ENCODE measurements around the gene XYLT1. TPM values are rescaled to one million over a fixed set of nuclear protein-coding genes. Genes with fewer than 3 reads are reported as not detected.
A peak's percentile ranks its signal among the peaks of the same experiment; 100 is the strongest.

The XYLT1 gene
- total and polyA plus RNA-seq, 10 of the 15 experiments (the other 5 are each of a cell fraction or from before 2014, with no cell fraction given) = 0.88 to 14.8 (median 5.8) TPM

DNA sequence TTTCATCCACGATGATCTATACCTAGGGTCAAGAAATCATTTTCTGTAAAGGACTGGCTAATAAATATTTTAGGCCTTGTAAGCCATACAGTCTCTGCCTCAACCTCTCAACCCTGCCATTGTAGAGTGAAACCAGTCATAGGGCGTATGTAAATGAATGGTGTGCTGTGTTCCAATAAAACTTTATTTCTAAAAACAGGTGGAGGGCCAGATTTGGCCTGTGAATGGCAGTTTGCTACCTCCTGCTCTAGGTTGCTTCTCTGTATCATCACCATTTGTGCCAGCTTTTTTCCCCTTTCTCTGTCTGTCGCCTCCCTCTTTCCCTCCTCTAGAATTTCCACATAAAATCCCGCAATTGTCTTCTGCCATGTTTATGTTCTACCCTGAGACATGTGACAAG lies 181.7 kb downstream of the XYLT1 start:
- intact Hi-C loops (cut with micrococcal nuclease; ENCODE audit: unreplicated experiment) (no loop called here), in situ Hi-C loops (cut with MboI) (no loop called here)
- Histone ChIP-seq H3K36me3 (ENCODE audit: control insufficient read depth in 2 of 2, insufficient read depth in 2 of 2, low read length in 1 of 2) (peaks cover 0 to 1% of the 10 kb centered on the region in 2 experiments; a peak in 1 of 4 replicates), H3K4me3 (no peak overlapping the region), H3K27me3 (replicated peaks in 1 of 2; ENCODE audit: control insufficient read depth in 2 of 2, insufficient read depth in 2 of 2, low read length in 1 of 2) (no peaks in the 10 kb centered on the region), H2AFZ (ENCODE audit: control insufficient read depth, low read depth, low read length) (no peak overlapping the region), H4K20me1 (ENCODE audit: control insufficient read depth, insufficient read depth) (no peaks in the 10 kb centered on the region), H3K79me2 (ENCODE audit: control insufficient read depth, insufficient read depth, low read length) (no peaks in the 10 kb centered on the region), H3K27ac (ENCODE audit: control insufficient read depth, insufficient read depth) (no peak overlapping the region), H3K9ac (ENCODE audit: control insufficient read depth, insufficient read depth, low read length) (no peak overlapping the region), H3K4me2 (ENCODE audit: control insufficient read depth, insufficient read depth) (no peak overlapping the region), H3K4me1 (ENCODE audit: control insufficient read depth, insufficient read depth, low read length) (no peaks in the 10 kb centered on the region), H3K9me3 (replicated peaks; ENCODE audit: control insufficient read depth, insufficient read depth, low read length) (no peaks in the 10 kb centered on the region)
- no peak for DNase-seq (ENCODE audit: low read depth, low spot score)
- ChIA-PET SMC1A (ENCODE audit: uncharacterized antibody, unreplicated experiment) (interaction anchor here (6.6 to 16.7 kb wide), 2 partner anchors 10 to 11 kb away, joined by 67 to 241 read pairs; no protein-coding TSS in a partner anchor), POLR2A (interaction anchor here (0.8 kb wide), 1 partner anchor 12 kb away, joined by 3 read pairs; no protein-coding TSS in a partner anchor), RAD21 (ENCODE audit: unreplicated experiment) (interaction anchor here (0.5 kb wide), 1 partner anchor 314 kb away, joined by 3 read pairs; no protein-coding TSS in a partner anchor), CTCF (interaction anchor here (1.2 kb wide), 1 partner anchor 10 kb away, joined by 4 read pairs; no protein-coding TSS in a partner anchor)
- no TSS peak for BruUV-seq (replicated peaks)
- 46% methylated on average over 4 of the region's 4 CpGs for WGBS (ENCODE audit: insufficient coverage, insufficient replicate concordance, low lambda C conversion rate, missing lambda C conversion rate)
- ATAC-seq = no peak
- TF ChIP-seq NRF1 (conservative IDR thresholded peaks at IDR 0.05; ENCODE audit: low read depth, low read length) = no peak
- TF ChIP-seq, protein P1, sequence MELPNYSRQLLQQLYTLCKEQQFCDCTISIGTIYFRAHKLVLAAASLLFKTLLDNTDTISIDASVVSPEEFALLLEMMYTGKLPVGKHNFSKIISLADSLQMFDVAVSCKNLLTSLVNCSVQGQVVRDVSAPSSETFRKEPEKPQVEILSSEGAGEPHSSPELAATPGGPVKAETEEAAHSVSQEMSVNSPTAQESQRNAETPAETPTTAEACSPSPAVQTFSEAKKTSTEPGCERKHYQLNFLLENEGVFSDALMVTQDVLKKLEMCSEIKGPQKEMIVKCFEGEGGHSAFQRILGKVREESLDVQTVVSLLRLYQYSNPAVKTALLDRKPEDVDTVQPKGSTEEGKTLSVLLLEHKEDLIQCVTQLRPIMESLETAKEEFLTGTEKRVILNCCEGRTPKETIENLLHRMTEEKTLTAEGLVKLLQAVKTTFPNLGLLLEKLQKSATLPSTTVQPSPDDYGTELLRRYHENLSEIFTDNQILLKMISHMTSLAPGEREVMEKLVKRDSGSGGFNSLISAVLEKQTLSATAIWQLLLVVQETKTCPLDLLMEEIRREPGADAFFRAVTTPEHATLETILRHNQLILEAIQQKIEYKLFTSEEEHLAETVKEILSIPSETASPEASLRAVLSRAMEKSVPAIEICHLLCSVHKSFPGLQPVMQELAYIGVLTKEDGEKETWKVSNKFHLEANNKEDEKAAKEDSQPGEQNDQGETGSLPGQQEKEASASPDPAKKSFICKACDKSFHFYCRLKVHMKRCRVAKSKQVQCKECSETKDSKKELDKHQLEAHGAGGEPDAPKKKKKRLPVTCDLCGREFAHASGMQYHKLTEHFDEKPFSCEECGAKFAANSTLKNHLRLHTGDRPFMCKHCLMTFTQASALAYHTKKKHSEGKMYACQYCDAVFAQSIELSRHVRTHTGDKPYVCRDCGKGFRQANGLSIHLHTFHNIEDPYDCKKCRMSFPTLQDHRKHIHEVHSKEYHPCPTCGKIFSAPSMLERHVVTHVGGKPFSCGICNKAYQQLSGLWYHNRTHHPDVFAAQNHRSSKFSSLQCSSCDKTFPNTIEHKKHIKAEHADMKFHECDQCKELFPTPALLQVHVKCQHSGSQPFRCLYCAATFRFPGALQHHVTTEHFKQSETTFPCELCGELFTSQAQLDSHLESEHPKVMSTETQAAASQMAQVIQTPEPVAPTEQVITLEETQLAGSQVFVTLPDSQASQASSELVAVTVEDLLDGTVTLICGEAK (IDR thresholded peaks at IDR 0.05; ENCODE audit: borderline replicate concordance) = peak; percentile 58
- no peak for FAIRE-seq

All from GM12878 (cell line).